Fibroblast of skin of back (primary cell): ENCODE measurements around the gene ATP2C2.
"Not testable (repeated sequence)": the region's sequence is repeated elsewhere in the genome, so short reads cannot be mapped to it uniquely, and the experiment has no call there.

Experiments
- DNase-seq: peaks from one replicate; pipeline ENCODE4 v3.0.0-alpha.2; 2013

ATP2C2 gene

DNA sequence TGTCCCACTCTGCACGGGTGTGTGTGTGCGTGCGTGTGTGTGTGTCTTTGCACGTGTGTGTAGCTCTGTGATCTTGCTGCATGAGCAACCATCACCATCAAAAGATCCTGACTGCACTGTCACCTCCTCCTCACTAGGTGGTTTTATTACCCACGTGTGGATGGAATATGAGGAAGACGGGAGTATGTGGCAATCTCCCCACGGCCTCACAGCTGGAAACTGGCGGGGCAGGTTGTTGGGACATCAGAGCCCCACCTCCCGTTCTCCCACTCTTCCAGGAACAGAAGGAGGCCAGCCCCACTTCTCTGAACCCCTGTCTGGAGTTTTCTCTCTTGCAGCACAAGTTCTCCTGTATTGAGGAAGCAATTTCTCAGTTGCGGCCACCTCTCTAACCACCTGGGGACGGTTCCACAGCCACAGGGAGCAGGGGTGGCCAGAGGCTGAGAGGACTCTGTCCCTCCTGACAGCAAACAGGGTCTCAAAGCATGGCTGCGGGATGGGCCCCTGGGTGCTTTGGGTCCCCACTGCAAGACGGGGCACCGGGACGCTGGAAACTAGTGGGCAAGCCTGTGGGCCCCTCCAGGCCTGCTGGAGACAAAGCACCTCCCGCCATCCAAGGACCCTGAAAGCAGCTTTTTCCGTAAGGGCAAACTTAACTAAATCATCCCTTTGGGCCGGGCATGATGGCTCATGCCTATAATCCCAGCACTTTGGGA is 27.9 kb upstream of the ATP2C2 start:
- no peak for DNase-seq

DNA sequence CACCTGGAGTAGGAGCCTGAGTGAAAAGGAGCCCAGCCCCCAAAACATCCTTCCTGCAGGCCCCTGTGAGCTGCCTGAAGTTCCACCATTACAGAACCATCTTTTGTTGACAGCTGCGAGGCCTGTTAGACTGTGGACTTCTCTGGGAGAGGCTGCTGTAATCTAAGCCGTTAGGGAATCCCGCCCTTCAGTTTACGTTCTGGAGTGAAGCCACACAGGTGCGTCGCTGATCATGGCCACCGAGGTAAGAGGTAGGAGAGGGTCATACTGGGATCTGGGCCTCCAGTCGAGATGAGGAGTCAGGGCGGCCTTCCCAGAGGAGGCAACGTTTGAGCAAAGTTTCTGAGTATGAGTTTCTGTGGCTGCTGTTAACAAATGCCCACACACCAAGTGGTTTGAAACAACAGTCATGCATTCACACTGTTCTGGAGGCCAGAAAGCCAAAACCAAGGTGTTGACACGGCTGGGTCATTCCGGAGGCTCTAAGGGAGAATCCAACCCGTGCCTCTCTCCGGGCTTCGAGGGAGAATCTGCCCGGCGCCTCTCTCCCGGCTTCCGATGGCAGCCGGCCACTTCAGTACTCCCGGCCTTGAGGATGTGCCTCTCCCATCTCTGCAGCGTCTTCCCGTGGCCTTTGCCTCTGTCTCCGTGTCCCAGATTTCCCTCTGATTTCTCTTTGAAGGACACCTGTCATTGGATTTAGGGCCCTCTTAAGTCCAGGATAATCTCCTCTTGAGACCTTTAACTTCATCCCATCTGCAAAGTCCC is 26.6 kb upstream of the ATP2C2 start:
- no peak for DNase-seq

GRCh38 chr16:84343800-84344199 is 24.5 kb upstream of the ATP2C2 start:
- not testable (repeated sequence) for DNase-seq

DNA sequence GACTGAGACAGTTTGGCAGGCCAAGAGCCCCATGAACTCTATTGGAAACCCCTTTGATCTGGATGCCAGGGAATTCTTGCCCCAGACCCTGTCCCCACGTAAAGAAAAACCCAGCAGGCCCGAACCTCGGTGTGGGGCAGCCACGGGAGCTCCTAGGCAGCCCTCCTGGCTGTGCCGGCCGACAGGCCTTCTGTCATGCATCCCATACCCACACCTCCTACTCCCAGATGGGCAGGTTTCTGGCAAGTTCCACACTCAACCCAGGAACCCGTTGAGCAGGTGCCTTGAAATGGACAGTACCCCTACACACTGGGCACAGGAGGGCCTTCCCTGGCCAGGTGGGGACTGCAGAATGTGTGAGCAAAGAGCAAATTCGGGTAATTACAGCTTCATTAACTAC is 23.6 kb upstream of the ATP2C2 start:
- DNase-seq = no peak

GRCh38 chr16:84347161-84347560 is 21.2 kb upstream of the ATP2C2 start:
- no peak for DNase-seq

DNA sequence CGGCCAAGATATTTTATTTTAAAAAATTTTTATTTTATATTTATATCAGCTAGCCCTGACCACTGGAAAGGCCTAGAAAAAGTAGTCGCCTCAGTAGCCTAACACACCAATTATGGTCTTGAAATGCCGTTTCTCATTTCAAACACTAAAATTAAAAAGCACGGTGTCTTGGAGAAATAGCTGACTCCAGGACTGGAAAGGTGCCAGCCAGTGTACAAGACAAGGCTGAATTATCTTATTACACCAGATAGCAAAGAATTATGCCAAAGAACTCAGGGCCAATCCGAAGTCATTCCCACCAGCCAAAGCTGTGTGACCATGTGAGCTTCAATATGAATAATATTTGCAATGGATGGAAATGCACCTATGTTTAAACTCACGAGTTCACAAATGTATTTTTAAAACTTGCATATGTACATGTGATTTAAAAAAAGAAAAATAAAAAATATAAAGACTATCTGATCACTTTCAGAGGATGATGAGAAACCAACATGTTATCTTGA is 19.9 kb upstream of the ATP2C2 start:
- DNase-seq = no peak

DNA sequence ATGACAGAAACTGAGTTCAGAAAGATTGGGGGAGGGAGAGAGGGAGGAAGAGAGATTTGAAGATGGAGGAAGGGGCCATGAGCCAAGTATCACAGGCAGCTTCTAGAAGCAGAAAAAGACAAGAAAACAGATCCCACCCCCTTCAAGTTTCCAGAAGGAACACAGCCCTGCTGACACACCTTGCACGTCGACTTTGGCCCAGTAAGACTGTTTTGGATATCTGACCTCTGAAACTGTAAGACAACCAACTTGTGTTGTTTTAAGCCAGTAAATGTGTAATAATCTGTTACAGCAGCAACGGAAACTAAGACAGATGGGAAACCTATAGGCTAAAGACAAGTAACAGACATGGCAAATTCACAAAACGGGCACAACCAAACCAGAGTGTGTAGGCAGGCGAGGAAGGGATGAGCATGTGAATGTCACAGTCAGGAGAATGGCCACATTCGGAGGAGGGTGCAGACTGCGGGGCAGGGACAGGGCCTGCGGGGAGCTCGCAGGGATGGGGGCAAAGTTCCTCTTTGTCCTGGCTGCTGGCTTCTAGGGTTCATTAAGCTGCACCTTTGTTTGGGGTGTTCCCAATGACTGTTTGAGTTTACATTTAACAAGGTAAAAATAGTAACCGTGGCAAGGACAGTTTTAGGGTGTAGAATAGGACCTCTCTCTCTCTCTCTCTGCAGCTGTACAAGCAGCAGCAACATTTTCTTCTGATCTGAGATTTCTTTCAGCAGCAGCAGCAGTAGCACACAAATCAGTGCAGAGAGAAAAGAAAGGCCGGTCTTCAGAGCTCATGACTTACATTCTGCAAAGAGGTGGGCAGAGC is 18.3 kb upstream of the ATP2C2 start:
- DNase-seq = no peak

DNA sequence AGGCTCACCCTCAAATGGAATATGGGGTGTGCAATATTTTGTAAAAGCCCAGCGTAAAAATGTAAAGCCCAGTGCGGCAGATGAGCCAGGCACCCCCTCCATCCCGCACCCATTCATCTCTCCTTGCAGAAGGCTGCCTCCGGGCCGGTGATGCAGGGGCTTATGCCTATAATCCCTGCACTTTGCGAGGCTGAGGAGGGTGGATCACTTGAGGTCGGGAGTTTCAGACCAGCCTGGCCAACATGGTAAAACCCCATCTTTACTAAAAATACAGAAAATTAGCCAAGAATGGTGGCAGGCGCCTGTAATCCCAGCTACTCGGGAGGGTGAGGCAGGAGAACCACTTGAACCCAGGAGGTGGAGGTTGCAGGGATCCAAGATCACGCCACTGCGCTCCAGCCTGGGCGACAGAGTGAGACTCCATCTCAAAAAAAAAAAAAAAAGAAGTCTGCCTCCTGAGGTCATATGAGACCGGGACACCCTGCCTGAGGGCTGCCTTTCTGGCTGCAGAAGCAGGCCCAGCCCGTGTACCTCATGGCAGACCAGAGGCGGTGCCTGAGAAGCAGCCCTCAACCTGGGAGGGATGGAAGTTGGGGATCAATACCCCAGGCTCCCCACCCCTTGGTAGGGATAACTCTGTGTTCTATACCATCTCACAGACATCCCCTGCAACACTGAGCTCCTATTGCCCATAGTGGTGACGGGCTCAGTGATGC is 17.5 kb upstream of the ATP2C2 start:
- DNase-seq = no peak

DNA sequence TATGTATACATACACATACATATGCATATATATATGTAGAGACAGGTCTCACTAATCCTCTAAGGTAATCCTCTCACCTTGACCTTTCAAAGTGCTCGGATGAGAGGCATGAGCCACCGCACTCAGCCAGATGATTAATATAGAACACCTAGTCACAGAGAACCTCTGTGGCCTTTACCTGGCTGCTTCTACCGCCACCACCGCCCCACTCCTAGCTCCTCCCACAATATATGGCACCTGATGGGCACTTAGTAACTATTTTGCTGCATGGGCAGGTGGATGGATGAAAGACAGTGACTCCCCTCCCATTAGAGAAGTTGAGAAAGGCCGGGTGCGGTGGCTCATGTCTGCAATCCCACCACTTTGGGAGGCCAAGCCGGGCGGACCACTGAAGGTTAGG is 16.7 kb upstream of the ATP2C2 start:
- no peak for DNase-seq

DNA sequence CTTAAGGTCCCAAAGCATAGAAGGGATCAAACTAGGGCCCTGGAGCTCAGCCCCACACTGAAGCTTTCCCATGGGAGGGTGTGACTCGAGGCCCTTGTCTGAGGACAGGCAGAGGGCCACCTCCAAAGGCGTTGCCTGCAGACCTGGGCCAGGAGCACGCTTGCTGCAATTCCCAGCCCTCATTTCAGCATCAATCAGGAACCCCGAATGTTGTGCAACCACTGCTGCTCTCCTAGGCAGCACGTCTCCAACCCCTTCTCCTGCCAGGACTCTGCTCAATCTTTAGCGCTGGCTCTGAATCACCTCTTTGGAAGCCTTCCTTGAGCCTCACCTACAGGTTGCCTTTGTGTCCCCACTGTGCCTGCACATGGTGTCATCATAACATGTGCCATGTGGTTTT is 14.0 kb upstream of the ATP2C2 start:
- no peak for DNase-seq

DNA sequence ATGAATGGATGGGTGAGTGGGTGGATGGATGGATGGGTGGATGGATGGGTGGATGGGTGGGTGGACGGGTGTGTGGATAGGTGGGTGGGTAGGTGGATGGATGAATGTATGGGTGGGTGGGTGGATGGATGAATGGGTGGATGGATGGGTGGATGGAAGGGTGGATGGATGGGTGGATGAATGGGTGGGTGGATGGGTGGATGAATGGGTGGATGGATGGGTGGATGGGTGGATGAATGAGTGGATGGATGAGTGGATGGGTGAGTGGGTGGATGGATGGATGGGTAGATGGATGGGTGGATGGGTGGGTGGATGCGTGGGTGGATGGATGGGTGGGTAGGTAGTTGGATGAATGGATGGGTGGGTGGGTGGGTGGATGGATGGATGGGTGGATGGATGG is 13.2 kb upstream of the ATP2C2 start:
- no peak for DNase-seq

GRCh38 chr16:84356176-84356575 is 12.2 kb upstream of the ATP2C2 start:
- DNase-seq = no peak

DNA sequence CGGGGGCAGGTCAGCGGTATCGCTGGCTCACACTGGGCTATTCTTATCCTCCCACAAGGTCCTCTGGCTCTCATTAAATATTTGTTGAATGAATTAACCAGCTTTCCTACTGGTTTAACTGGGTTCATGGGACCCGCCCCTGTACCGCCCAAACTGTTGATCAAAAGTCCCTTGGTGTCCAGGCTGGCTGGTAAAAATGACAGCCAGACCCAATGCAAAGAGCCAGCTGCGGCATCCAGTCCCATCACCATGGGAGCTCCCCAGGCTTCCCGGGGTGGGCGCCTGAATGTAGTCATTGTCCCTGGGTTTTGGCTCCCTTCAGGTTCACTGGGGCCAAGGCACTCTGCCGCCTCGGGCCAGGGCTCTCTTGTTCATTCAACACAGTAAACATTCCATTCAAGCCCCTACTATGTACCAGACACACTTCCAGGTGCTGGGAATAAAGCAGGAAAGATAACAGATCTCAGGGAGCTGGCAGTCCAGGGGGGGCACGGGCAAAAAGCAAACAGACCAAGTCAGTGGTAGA is 11.7 kb upstream of the ATP2C2 start:
- peak; percentile 8 for DNase-seq

DNA sequence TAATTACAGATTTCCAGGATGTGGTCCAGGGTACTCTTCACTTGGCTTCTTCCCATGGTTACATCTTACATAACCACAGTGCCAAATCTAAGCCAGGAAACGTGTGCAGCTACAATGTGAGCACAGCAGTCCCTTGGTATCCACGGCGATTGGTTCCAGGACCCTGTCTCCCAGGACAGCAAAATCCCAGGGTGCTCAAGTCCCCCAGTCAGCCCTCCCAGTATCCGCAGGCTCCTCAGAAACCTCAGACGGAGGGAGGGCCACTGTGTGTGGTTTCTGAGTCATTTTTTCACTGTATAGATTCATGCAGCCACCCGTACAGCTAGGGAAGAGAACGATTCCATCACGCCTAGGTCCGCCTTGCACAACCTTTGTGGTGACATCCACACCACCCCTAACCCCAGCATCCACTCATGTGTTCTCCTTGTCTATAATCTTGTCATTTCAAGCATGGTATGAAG is 11.1 kb upstream of the ATP2C2 start:
- DNase-seq = peak; percentile 49

GRCh38 chr16:84358601-84359295 is 9.6 kb upstream of the ATP2C2 start:
- DNase-seq = no peak

DNA sequence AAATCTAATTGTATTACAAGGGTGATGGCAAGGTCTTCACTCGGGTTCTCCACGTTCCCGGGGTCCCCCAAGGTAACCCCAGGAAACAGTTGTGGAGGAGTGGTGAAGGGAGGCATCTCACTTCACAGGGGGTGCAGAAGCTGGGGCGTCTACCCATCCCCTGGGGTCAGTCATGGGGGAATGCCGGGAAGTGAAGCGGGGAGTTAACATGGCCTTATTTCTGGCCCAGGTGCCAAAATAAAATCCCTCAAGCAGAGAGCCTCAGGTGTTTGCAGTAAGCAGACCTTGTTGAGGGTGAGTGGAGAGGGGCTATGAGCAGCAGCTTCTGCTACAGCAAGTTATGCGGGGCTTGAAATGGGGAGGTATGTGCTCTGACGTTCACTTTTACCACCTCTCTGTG is 9.0 kb upstream of the ATP2C2 start:
- DNase-seq = no peak

- DNase-seq = peak; percentile 5
These were observed 8.2 kb upstream of the ATP2C2 start for GRCh38 chr16:84360170-84360569.

DNA sequence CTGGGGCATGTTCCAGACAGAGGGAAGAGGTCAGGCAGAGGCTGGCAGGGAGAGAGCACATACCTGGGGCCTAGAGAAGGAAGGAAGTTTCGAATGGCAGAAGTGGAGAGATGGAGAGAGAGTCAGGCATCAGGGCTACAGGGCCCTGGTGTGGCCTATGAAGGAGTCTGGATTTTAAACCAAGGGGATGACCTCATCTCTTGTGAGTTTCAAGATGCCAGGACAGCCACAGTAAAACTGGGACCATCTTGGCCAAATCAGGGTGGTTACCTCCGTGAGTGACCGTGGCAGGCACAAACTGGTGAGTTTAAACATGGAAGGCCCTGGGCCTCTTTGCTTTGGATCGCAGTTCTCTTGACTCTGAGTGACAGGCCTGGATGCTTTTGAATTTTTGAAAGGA is 7.6 kb upstream of the ATP2C2 start:
- DNase-seq = no peak

DNA sequence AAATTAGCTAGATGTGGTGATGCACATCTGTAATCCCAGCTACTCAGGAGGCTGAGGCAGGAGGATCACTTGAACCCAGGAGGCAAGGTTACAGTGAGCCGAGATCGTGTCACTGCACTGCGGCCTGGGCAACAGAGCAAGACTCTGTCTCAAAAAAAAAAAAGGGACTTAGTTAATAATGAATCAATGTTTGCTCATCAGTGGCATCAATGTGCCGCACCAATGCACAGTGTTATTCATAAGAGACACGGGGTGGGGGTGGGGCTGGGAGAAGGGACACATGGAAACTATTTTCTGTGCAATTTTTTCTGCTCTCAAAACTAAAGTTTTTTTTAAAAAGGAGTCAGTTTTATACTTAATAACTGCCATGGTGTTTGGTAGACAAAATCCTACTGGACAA is 6.8 kb upstream of the ATP2C2 start:
- no peak for DNase-seq

GRCh38 chr16:84362471-84362941 is 5.8 kb upstream of the ATP2C2 start:
- DNase-seq = no peak

- DNase-seq = no peak
These were observed 2.1 kb upstream of the ATP2C2 start for GRCh38 chr16:84366208-84366607.
